Gastroesophageal sphincter (tissue), 3 donors: ENCODE data around the gene CTDSP1.

Experiments
- CTCF ChIP-seq, 4 experiments: fragments of 200-600 bp in 2 of 4; fragments of 450-650 bp in 2 of 4; sonication (generic) in 1 of 4; IDR thresholded peaks; one replicate each; pipeline ENCODE4 v1.5.1; 2017 to 2019; ENCODE audit warnings: antibody characterized with exemption in 4 of 4, mild to moderate bottlenecking in 2 of 4, moderate library complexity in 2 of 4
- POLR2AphosphoS5 ChIP-seq: sonication (generic); formaldehyde crosslinking; IDR thresholded peaks from one replicate; pipeline ENCODE4 v1.6.1; 2017; ENCODE audit warnings: antibody characterized with exemption

- no peak for TF ChIP-seq CTCF (IDR thresholded peaks at IDR 0.05)
- TF ChIP-seq POLR2AphosphoS5, result no peak
These were observed 30.3 kb upstream of the CTDSP1 start for GRCh38 chr2:218369330-218369729.
